Endodermal cell (in vitro differentiated cells): Measurements from ENCODE around the gene UMAD1. TPM values are rescaled to one million over a fixed set of nuclear protein-coding genes. Genes with fewer than 3 reads are reported as not detected.

ENCODE experiments used
- DNase-seq: peaks from one replicate; pipeline ENCODE4 v3.0.0-alpha.2; 2017
- H3K27ac ChIP-seq: 2 replicates; pipeline ENCODE4 v1.5.1; 2013; ENCODE audit warnings: mild to moderate bottlenecking, low read depth, low read length, moderate library complexity
- H3K27me3 ChIP-seq: 2 replicates; pipeline ENCODE4 v1.6.1; 2013; ENCODE audit warnings: mild to moderate bottlenecking, low read length, moderate library complexity; ENCODE audit not compliant: insufficient read depth, control insufficient read depth, poor library complexity, severe bottlenecking
- H3K36me3 ChIP-seq: 2 replicates; pipeline ENCODE4 v1.7.0; 2013; ENCODE audit warnings: mild to moderate bottlenecking, low read length, moderate library complexity; ENCODE audit not compliant: control insufficient read depth, insufficient read depth
- H3K4me1 ChIP-seq: one replicate; pipeline ENCODE4 v1.7.0; 2013; ENCODE audit warnings: low read length; ENCODE audit not compliant: control insufficient read depth, insufficient read depth
- H3K4me3 ChIP-seq: 2 replicates; pipeline ENCODE4 v1.5.1; 2013; ENCODE audit warnings: mild to moderate bottlenecking, low read length, moderate library complexity
- H3K9ac ChIP-seq: 2 replicates; pipeline ENCODE4 v1.6.1; 2013; ENCODE audit warnings: mild to moderate bottlenecking, low read length, moderate library complexity; ENCODE audit not compliant: poor library complexity, severe bottlenecking; ENCODE audit errors: extremely low read depth
- H3K9me3 ChIP-seq: 2 replicates; pipeline ENCODE4 v1.6.1; 2013; ENCODE audit warnings: mild to moderate bottlenecking, low read length, moderate library complexity; ENCODE audit not compliant: control insufficient read depth
- H3K27ac Mint-ChIP-seq: 2 replicates; pipeline ENCODE4 v1.8.0; 2020; ENCODE audit warnings: mixed read lengths
- H3K27me3 Mint-ChIP-seq: 2 replicates; pipeline ENCODE4 v1.8.0; 2021; ENCODE audit warnings: mild to moderate bottlenecking, mixed read lengths; ENCODE audit not compliant: insufficient read depth
- H3K36me3 Mint-ChIP-seq: 2 replicates; pipeline ENCODE4 v1.8.0; 2020; ENCODE audit warnings: low read depth, mixed read lengths
- H3K4me1 Mint-ChIP-seq: 2 replicates; pipeline ENCODE4 v1.8.0; 2020; ENCODE audit warnings: mixed read lengths
- H3K4me3 Mint-ChIP-seq: 2 replicates; pipeline ENCODE4 v1.8.0; 2020; ENCODE audit warnings: mild to moderate bottlenecking, moderate library complexity, mixed read lengths
- H3K9me3 Mint-ChIP-seq: 2 replicates; pipeline ENCODE4 v1.8.0; 2020; ENCODE audit warnings: mild to moderate bottlenecking, mixed read lengths
- WGBS, 2 experiments: methylation state at CpG; one replicate each; pipeline versions ENCODE4 v1.1.5 to v1.1.7; 2013; ENCODE audit warnings: missing lambda C conversion rate in 2 of 2, mixed read lengths in 1 of 2; ENCODE audit not compliant: insufficient coverage in 1 of 2, insufficient read length in 1 of 2; 5-methylcytosine and 5-hydroxymethylcytosine counted together
- total RNA-seq, 2 donors: library from RNA; stranded (reverse); fragmentation: NEBNext Ultra II Directional in 1 of 2; extraction: Animal tissue kit (Norgen Biotek cat#: 25700) in 1 of 2; gene quantifications; 2 replicates in 1 of 2; 3 replicates in 1 of 2; pipeline ENCODE4 v1.2.1, GENCODE V29; 2021
- TF ChIP-seq, protein P1 (sequence below): fragments of 200-600 bp; sonication (generic); conservative IDR thresholded peaks from 2 replicates; pipeline ENCODE4 v1.5.0; 2021; ENCODE audit warnings: antibody characterized with exemption, mild to moderate bottlenecking

The UMAD1 gene
- total RNA-seq, 2 donors from 2014 or later, result 9.7 to 10.3 TPM

DNA sequence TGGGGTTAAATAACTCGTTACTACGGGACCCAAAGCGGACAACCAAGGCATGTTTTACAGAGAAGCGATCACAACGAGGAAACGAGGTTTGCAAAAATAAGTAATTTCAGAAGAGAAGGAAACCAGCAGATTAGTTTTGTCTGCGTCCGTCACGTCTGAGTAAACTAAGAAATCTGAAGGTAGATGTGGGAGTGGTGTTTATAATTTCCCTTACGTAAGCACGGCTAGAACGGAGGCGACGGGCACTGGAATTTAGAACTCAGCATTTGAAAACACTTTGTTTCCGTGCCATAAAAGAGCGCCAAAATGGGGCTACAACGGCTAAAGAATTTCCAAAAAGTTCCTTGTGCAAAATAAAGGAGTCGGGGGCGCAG, 718 bp upstream of the UMAD1 start:
- peaks cover 23% of the 10 kb centered on the region for H3K36me3 Mint-ChIP-seq
- Histone ChIP-seq H3K4me1 (no peaks in the 10 kb centered on the region), H3K9me3 (no peaks in the 10 kb centered on the region), H3K36me3 (peaks cover 9% of the 10 kb centered on the region), H3K27me3 (no peaks in the 10 kb centered on the region), H3K27ac (peak overlapping the region; percentile 67), H3K9ac (peak overlapping the region; percentile 79), H3K4me3 (peak overlapping the region; percentile 96)
- peak overlapping the region; percentile 100 for H3K4me3 Mint-ChIP-seq
- H3K4me1 Mint-ChIP-seq, result peaks cover 19% of the 10 kb centered on the region
- H3K27ac Mint-ChIP-seq, result peak overlapping the region; percentile 99
- DNase-seq, result no peak
- WGBS, 2 experiments, result 0 to 1% methylated on average over 19 of the region's 19 CpGs
- no peaks in the 10 kb centered on the region for H3K27me3 Mint-ChIP-seq
- H3K9me3 Mint-ChIP-seq, result no peaks in the 10 kb centered on the region
- TF ChIP-seq, protein P1, sequence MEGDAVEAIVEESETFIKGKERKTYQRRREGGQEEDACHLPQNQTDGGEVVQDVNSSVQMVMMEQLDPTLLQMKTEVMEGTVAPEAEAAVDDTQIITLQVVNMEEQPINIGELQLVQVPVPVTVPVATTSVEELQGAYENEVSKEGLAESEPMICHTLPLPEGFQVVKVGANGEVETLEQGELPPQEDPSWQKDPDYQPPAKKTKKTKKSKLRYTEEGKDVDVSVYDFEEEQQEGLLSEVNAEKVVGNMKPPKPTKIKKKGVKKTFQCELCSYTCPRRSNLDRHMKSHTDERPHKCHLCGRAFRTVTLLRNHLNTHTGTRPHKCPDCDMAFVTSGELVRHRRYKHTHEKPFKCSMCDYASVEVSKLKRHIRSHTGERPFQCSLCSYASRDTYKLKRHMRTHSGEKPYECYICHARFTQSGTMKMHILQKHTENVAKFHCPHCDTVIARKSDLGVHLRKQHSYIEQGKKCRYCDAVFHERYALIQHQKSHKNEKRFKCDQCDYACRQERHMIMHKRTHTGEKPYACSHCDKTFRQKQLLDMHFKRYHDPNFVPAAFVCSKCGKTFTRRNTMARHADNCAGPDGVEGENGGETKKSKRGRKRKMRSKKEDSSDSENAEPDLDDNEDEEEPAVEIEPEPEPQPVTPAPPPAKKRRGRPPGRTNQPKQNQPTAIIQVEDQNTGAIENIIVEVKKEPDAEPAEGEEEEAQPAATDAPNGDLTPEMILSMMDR, result no peak

DNA sequence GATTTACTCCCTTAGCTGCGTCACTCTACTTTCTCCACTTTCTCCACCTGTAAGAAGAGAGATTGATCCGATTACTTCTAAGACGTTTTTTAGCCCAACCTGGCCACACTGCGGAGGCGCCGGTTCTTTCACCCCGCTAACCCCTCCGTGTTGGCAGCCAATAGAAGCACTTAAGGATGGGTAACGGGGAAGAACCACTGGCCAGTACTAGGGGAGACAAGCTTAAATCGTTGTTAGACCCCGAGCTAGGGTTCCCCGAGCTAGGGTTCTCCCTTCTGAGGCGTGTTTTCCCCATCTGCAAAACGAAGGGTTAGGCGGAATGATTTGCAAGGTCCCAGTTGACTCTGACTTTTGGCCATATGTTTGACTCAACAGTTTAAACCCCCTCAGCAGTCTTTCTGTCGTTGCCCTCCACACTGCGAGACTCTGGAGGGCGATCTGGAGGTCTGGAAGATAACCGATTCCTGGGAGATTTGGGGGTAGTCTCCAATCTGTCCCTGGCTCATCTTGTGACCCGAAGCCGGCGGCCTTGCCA, 644 bp downstream of the UMAD1 start:
- no peaks in the 10 kb centered on the region for H3K27me3 Mint-ChIP-seq
- TF ChIP-seq, protein P1, result no peak
- no peaks in the 10 kb centered on the region for H3K9me3 ChIP-seq
- DNase-seq, result no peak
- peaks cover 24% of the 10 kb centered on the region for H3K36me3 Mint-ChIP-seq
- H3K9ac ChIP-seq, result peak overlapping the region; percentile 79
- H3K27ac Mint-ChIP-seq, result peak overlapping the region; percentile 99
- no peak overlapping the region for H3K27ac ChIP-seq
- H3K4me3 ChIP-seq, result peak overlapping the region; percentile 96
- no peaks in the 10 kb centered on the region for H3K4me1 ChIP-seq
- H3K4me3 Mint-ChIP-seq, result peak overlapping the region; percentile 100
- peaks cover 6% of the 10 kb centered on the region for H3K9me3 Mint-ChIP-seq
- H3K27me3 ChIP-seq, result no peaks in the 10 kb centered on the region
- peaks cover 19% of the 10 kb centered on the region for H3K4me1 Mint-ChIP-seq
- 8 to 17% methylated on average over 14 to 22 of the region's 22 CpGs for WGBS, 2 experiments
- peaks cover 9% of the 10 kb centered on the region for H3K36me3 ChIP-seq

DNA sequence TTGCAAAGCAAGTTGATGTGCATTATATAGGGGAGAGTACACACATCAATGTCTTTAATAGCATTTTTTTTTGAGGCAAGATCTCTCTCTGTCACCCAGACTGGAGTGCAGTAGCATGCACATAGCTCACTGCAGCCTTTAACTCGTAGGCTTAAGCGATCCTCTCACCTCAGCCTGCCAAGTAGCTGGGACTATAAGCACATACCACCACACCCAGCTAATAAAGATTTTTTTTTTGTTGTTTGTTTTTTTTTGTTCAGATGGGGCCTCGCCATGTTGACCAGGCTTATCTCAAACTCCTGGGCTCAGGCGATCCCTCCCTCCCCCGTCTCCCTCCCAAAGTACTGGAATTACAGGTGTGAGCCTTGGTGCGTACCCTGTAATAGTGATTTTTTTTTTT, 1.5 kb downstream of the UMAD1 start:
- H3K27ac Mint-ChIP-seq, result no peak overlapping the region
- H3K4me3 ChIP-seq, result peak overlapping the region; percentile 96
- WGBS, 2 experiments, result 81% methylated on average over 6 of the region's 6 CpGs; no CpG with 5 or more reads in 1 of the 2 experiments
- H3K27me3 ChIP-seq, result no peaks in the 10 kb centered on the region
- H3K36me3 Mint-ChIP-seq, result peaks cover 26% of the 10 kb centered on the region
- H3K36me3 ChIP-seq, result no peaks in the 10 kb centered on the region
- peaks cover 19% of the 10 kb centered on the region for H3K4me1 Mint-ChIP-seq
- H3K9me3 Mint-ChIP-seq, result peaks cover 13% of the 10 kb centered on the region
- no peak overlapping the region for H3K9ac ChIP-seq
- H3K4me3 Mint-ChIP-seq, result peak overlapping the region; percentile 100
- H3K9me3 ChIP-seq, result peaks cover 6% of the 10 kb centered on the region
- no peaks in the 10 kb centered on the region for H3K27me3 Mint-ChIP-seq
- TF ChIP-seq, protein P1, result no peak
- DNase-seq, result no peak
- no peak overlapping the region for H3K27ac ChIP-seq
- no peaks in the 10 kb centered on the region for H3K4me1 ChIP-seq
